ENCODE data around the gene VAV2. TPM values are rescaled to one million over a fixed set of nuclear protein-coding genes. Genes with fewer than 3 reads are reported as not detected.

VAV2 gene
- total and polyA plus RNA-seq, 5 experiments from 2014 or later, result 0.20 to 4.3 (median 0.36) TPM

DNA sequence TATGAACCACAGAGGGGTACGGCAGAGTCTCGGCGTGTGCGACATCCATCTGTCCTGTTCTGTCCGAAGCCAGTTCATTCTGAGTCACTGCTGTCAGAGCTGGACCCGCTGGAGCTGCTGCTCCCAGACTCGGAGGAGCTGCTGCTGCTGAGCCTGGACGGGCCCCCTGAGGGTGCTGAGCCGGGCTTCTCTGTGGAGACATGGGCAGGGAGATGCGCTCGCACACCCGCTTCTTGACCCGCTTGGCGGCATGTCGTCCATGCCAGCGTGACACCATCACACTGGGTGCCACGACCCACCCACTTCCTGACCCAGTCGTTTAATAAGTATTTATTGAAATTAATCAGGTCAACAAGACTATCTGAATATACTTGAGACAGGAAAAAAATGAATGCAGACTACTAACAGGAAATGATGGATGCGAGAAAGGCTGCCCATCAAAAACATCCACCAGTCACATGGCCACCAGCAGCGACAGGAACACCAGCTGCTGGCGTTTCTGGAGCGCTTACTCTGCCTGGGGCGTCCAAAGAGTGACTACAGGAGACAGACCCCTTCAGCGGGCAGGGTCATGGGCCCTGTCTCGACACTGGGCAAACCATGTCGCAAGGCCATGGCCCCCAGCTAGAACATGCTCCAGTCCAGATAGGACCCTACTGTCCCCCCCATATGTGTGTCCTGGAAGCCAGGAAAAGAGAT, 41.5 kb upstream of the VAV2 start:
- DNase-seq, result no peak
- H3K9me3 Mint-ChIP-seq, result peaks cover 0 to 10% (median 0%) of the 10 kb centered on the region in 9 donors

DNA sequence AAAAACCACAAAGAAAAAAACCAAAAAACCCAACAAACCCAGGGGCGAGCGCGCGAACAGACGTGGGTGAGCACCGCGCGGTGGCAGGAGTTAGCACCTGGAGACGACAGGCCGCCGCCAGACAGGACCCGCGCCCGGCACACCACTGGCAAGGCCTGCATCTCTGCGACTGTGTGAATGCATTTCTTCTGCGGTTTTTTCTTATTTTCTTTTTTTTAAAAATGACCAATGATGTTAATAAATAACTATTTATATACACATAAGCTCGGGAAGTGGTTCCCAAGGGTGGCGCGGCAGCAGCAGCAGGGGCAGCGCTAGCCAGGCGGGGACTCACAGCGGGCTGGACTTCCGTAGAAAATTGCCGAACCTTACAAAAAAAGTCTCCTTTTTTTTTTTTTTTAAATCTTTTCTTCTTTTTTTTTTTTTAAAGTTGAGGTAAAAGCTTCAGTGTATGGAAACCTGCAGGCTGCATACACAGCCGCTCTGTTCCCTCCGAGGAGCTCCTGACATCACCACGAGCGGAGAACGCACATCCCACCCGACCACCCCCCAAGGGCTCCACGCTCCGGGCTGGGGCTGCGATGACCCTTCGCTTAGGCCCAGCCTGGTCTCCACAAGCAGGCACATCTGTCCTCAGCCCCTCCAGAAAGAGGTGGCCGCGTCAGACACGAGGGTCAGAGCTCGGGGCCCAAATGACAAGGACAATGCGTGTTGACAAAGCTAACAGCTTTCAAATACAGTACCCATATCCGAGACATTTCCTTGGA, 40.5 kb upstream of the VAV2 start:
- POLR2A ChIA-PET, result no interaction called here
- H3K36me3 Mint-ChIP-seq, result peaks cover 6 to 50% (median 15%) of the 10 kb centered on the region in 3 donors
- no peak overlapping the region for H3K4me3 Mint-ChIP-seq
- no peak for ATAC-seq
- no peak for DNase-seq
- H3K9me3 Mint-ChIP-seq, result peaks cover 0 to 1% (median 0%) of the 10 kb centered on the region in 9 donors
- peaks cover 0 to 5% (median 0%) of the 10 kb centered on the region in 4 donors for H3K4me1 Mint-ChIP-seq
- no peaks in the 10 kb centered on the region for H3K27me3 Mint-ChIP-seq
- peak overlapping the region in 1 of 10 donors; percentile 24 for H3K27ac Mint-ChIP-seq

More for the DNA sequence above, 41.5 kb upstream of the VAV2 start:
- Mint-ChIP-seq H3K27me3 (no peaks in the 10 kb centered on the region), H3K36me3 (peaks cover 9 to 60% (median 25%) of the 10 kb centered on the region in 3 donors), H3K4me1 (no peaks in the 10 kb centered on the region), H3K27ac (peak overlapping the region in 1 of 10 donors; percentile 11), H3K4me3 (no peak overlapping the region)
- POLR2A ChIA-PET, result no interaction called here
- no peak for ATAC-seq

DNA sequence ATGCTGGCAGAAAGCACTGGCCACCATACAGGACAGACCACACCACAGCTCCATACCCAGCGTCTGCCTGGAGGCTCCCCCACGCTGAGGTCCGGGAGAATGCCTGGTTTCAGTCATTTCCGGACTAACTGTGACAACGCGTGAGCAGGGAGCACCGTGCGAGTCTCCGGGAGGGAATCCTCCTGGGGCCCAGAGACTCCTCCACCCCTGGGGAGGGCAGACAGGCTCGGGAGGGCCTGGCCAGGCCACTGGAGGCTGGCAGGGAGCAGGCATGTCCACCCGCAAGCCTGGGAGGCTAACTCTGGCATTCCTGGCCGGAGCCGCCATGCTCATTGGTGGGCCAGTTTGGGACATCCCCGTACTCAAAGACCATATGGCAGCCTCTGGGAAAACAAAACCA, 39.7 kb upstream of the VAV2 start:
- peaks cover 0 to 9% (median 2%) of the 10 kb centered on the region in 4 donors for H3K4me1 Mint-ChIP-seq
- DNase-seq, result no peak
- H3K4me3 Mint-ChIP-seq, result no peak overlapping the region
- H3K27ac Mint-ChIP-seq, result no peak overlapping the region
- H3K9me3 Mint-ChIP-seq, result no peaks in the 10 kb centered on the region
- peaks cover 5 to 45% (median 12%) of the 10 kb centered on the region in 3 donors for H3K36me3 Mint-ChIP-seq
- POLR2A ChIA-PET, result no interaction called here
- no peak for ATAC-seq
- no peaks in the 10 kb centered on the region for H3K27me3 Mint-ChIP-seq

- H3K4me3 Mint-ChIP-seq, result no peak overlapping the region
- POLR2A ChIA-PET, result no interaction called here
Observed at GRCh38 chr9:134030821-134031470, 38.8 kb upstream of the VAV2 start.

DNA sequence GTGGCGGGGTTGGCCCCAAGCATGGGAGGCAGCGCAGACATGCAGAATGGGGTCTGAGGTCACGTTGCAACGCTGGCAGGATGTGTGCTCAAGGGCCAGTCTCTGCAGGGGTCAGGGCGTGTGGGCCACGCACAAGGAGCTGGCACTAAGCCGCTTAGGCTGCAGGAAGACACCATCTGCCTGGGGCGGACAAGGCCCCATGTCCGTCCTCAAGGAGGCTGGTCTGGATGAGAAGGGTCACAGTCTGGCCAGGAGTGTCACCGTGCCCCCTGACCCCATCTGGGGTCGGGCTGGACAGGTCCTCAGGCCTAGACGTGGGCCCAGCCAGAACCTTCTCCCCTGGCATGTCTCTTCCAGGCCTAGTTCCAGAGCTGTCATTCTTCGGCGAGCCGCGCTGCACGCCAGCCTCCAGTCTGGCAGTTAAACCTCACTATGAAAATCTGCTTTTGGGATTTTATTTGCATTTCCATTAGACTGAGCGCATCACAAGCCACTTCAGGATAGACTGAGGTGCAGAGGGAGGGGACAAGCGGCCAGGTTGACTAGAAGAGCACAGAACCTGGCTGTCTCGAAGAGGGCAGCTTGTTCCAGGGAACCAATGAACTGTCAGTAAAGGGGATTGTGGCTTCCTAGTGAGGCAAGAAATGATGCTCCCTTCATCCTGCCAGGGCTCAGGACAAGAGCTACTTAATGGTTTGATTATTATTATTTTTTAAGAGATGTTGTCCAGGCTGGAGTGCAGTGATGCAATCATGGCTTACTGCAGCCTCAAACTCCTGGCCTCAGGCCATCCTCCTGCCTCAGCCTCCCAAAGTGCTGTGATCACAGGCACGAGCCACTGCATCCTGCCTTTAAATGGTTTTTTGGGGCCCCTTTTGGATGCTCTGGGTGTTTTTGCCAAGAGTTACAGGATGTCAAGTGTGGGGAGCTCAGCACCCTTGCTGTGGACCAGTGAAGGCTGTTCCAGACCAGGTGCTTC, 37.4 kb upstream of the VAV2 start:
- Mint-ChIP-seq H3K9me3 (no peaks in the 10 kb centered on the region), H3K27me3 (no peaks in the 10 kb centered on the region), H3K27ac (peak overlapping the region in 1 of 10 donors; percentile 44), H3K36me3 (peaks cover 5 to 27% (median 10%) of the 10 kb centered on the region in 3 donors), H3K4me1 (peaks cover 0 to 22% (median 6%) of the 10 kb centered on the region in 4 donors), H3K4me3 (peak overlapping the region in 1 of 10 donors; percentile 48)
- POLR2A ChIA-PET, result interaction anchor here (0.6 to 0.7 kb wide), 2 partner anchors 995 to 1753 kb away, joined by 4 to 6 read pairs; no protein-coding TSS in a partner anchor
- no peak for ATAC-seq
- no peak for DNase-seq

More at GRCh38 chr9:134030821-134031470, 38.8 kb upstream of the VAV2 start:
- H3K36me3 Mint-ChIP-seq, result peaks cover 5 to 37% (median 10%) of the 10 kb centered on the region in 3 donors
- no peaks in the 10 kb centered on the region for H3K27me3 Mint-ChIP-seq
- DNase-seq (no peak), ATAC-seq (no peak)
- H3K9me3 Mint-ChIP-seq, result no peaks in the 10 kb centered on the region
- H3K4me1 Mint-ChIP-seq, result peaks cover 0 to 18% (median 3%) of the 10 kb centered on the region in 4 donors
- no peak overlapping the region for H3K27ac Mint-ChIP-seq

DNA sequence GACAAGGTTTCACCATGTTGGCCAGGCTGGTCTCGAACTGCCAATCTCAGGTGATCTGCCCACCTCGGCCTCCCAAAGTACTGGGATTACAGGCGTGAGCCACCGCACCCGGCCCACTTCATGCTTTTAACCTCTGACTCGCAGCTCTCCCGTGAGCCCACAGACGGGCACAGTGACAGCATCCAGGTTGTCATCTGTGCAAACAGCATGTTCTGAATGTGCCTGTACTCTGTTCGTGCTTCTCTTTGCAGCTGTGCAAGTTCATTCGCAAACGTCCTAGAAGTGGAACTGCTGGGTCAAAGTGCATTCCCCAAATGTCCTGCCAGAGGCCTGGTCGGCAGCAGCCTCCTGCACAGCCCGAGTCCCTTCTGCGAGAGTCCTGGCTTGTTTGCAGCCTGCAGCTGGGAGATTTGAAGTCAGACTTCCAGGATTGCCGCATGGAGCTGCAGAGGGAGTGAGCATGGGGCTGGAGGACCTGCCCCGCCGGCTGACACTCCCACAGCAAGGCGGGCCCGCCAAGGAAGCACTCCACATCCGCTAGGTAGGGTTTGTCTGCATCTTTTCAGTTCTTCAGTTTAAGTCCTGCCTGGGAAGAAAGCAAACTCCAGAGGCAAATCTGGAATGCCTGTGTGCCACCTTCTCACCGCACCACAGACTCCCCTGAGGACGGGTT, 36.6 kb upstream of the VAV2 start:
- Mint-ChIP-seq H3K4me3 (peak overlapping the region in 2 of 10 donors; percentile 15 to 22), H3K36me3 (peaks cover 5 to 21% (median 10%) of the 10 kb centered on the region in 3 donors), H3K27ac (no peak overlapping the region), H3K9me3 (no peaks in the 10 kb centered on the region), H3K4me1 (peaks cover 3 to 24% (median 10%) of the 10 kb centered on the region in 4 donors), H3K27me3 (no peaks in the 10 kb centered on the region)
- no peak for ATAC-seq
- POLR2A ChIA-PET, result interaction anchor here (0.6 kb wide), 1 partner anchor 14 kb away, joined by 4 read pairs; no protein-coding TSS in a partner anchor
- no peak for DNase-seq

DNA sequence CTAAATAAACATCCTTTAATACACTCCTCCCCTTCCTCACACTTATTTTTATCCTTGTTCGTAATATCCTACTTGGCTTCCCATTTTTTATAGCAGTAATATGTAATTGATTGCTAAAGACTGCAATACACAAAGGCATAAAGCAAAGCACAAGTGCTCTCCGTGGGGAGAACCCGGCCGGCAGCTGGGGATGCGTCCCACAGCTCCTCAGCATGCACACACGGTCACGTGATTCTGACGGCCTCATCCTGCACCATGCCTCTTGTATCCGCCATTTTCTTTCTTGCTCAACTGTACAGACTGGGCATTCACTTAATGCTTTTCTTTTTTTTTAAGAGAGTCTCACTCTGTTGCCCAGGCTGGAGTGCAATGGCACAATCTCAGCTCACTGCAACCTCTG, 36.0 kb upstream of the VAV2 start:
- Mint-ChIP-seq H3K4me3 (peak overlapping the region in 6 of 10 donors; percentile 4 to 77 (median 34)), H3K9me3 (no peaks in the 10 kb centered on the region), H3K27ac (peak overlapping the region in 2 of 10 donors; percentile 35 to 36), H3K27me3 (no peaks in the 10 kb centered on the region), H3K36me3 (peaks cover under 1 to 14% (median 4%) of the 10 kb centered on the region in 3 donors), H3K4me1 (peaks cover 3 to 24% (median 10%) of the 10 kb centered on the region in 4 donors)
- POLR2A ChIA-PET, result interaction anchor here (0.6 kb wide), 1 partner anchor 14 kb away, joined by 4 read pairs; no protein-coding TSS in a partner anchor
- ATAC-seq, result no peak
- no peak for DNase-seq

DNA sequence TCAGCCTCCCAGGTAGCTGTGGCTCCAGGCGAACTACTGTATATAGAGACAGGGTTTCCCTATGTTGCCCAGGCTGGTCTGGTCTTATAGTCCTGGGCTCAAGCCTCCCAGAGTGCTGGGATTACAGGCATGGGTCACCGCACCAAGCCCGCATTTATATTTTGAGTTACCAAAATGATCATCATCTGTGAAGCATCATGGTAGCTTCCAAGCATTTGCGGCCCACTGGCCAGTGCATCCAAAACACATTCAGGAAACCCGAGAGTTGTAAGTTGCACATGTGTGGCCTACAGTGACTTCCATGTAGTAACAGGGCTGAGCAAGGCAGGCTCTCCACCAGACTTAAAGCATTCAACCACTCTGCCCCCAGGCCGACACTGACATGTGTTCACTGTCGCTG, 35.4 kb upstream of the VAV2 start:
- no peaks in the 10 kb centered on the region for H3K9me3 Mint-ChIP-seq
- H3K27ac Mint-ChIP-seq, result peak overlapping the region in 3 of 10 donors; percentile 21 to 36 (median 31)
- no peak for ATAC-seq
- H3K4me1 Mint-ChIP-seq, result peaks cover 3 to 24% (median 10%) of the 10 kb centered on the region in 4 donors
- no peaks in the 10 kb centered on the region for H3K27me3 Mint-ChIP-seq
- H3K4me3 Mint-ChIP-seq, result peak overlapping the region in 6 of 10 donors; percentile 4 to 83 (median 71)
- H3K36me3 Mint-ChIP-seq, result peaks cover 0 to 10% (median 0%) of the 10 kb centered on the region in 3 donors
- no peak for DNase-seq
- POLR2A ChIA-PET, result no interaction called here

DNA sequence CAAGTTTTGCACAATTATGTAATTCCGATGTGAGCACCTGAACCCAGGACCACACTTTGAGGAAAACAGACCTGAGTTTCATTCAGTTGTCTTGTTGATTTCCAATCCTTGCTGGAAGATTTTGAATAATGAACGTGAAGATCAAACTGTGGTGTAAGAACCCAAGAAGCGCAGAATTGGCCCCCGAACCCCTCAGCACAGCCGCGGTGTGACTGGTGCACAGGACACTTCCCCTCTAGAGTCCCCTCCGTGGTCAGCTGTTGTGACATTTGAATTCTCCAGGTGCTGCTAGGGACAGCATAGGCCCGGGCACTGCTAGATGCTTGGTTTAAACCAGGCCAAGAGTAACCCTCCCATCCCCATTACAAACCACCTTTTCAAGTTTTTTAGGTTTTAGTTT, 34.9 kb upstream of the VAV2 start:
- ATAC-seq (no peak), DNase-seq (no peak)
- Mint-ChIP-seq H3K4me1 (peaks cover 3 to 24% (median 10%) of the 10 kb centered on the region in 4 donors), H3K27ac (peak overlapping the region in 2 of 10 donors; percentile 15 to 43), H3K4me3 (peak overlapping the region in 9 of 10 donors; percentile 26 to 84 (median 71)), H3K9me3 (no peaks in the 10 kb centered on the region), H3K36me3 (peaks cover 0 to 8% (median 0%) of the 10 kb centered on the region in 3 donors), H3K27me3 (no peaks in the 10 kb centered on the region)
- POLR2A ChIA-PET, result interaction anchor here (0.9 kb wide), 1 partner anchor 42 kb away, joined by 3 read pairs; no protein-coding TSS in a partner anchor

DNA sequence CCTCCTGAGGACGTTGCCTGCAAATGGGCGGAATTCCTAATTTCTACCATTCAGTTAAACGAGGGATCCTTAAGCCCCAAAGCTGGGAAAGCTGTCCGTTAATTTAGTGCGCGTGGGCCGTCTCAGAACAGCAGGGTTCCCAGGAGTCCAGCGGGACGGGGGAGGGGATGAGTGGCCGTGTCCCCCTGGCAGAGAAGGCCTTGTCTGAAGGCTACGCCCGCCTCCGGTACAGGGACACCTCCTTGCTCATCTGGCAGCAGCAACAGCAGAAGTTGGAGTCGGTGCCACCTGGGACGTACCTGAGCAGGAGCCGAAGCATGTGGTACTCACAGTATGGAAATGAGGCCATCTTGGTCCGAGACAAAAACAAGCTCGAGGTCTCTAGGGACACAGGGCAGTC, 34.5 kb upstream of the VAV2 start:
- POLR2A ChIA-PET, result interaction anchor here (0.9 to 1.6 kb wide), 2 partner anchors 39 to 42 kb away, joined by 3 to 4 read pairs (median 4); no protein-coding TSS in a partner anchor
- Mint-ChIP-seq H3K27ac (peak overlapping the region in 3 of 10 donors; percentile 13 to 41 (median 15)), H3K4me1 (peaks cover 3 to 24% (median 10%) of the 10 kb centered on the region in 4 donors), H3K27me3 (no peaks in the 10 kb centered on the region), H3K36me3 (peaks cover 0 to 8% (median 0%) of the 10 kb centered on the region in 3 donors), H3K9me3 (no peaks in the 10 kb centered on the region), H3K4me3 (peak overlapping the region; percentile 55 to 89 (median 81))
- DNase-seq (no peak), ATAC-seq (no peak)

Measured in naive thymus-derived CD8-positive, alpha-beta T cell (primary cell).